Nucleus accumbens (tissue), 56 donors: ENCODE measurements around the gene PLA2G4B.

ENCODE experiments used
- DNase-seq, 56 donors: peaks; one replicate each; lab custom pipeline; 2025; lab: John Stamatoyannopoulos, UW

The PLA2G4B gene

DNA sequence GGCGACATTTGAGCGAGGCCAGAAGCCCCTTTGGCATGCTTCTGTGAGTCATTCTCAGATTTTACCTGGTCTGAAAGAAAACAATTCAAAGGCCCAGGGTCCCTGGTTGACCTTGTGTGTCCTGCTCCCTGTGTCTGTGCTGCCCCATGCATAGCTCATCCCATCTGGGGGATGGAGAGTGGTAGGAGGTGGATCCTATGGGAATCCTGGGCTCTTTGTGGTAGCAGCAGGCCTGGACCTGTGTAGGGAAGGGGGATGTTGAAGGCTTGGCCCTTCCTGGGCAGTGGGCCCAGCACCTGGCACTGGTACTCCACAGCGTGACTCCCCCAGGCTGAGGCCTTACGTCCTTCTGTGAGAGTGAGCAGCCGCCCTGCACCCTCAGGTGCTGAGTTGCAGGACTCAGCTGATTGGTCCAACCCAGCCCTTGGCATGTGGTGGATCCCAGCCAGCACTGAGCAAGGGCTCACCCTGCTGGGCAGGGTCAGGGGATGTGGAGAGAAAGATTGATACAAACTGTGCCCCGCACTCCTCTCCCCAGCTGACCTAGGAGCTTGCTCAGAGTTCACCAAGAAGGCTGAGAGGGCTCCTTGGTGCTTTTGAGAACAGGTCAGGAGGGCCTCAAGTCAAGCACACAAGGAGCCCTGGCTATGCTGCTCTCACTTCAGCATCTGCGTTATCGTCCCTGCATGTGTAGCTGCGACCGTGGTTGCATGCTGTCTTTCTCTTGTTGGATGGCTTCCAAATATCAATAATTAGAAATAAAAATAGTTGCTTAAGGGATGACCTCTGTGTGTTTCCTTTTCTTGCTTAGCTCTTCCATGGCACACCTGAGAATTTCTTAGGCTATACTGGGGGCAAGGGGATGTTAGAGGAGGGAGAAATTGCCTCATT is 32.1 kb upstream of the PLA2G4B start:
- DNase-seq, result peak in 1 of 56 donors; percentile 31

DNA sequence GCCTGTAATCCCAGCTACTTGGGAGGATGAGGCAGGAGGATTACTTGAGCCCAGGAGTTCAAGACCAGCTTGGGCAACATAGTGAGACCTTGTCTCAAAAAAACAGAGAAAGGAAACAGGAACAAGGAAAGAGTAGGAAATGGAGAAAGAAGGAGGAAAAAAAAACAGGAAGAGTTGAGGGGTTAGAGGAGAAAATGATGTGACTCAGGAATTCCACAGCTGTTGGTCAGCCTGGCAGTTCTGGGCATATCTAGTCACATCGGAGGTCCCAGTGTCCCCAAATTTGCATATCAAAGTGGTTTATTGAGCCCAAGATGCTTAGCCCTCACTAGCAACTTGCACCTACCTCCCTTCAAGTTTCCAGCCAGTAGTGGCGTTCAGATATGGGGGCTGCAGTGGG is 29.5 kb upstream of the PLA2G4B start:
- no peak for DNase-seq

- DNase-seq, result peak in 3 of 56 donors; percentile 7 to 14 (median 11)
Measured at GRCh38 chr15:41809526-41810220, 29.0 kb upstream of the PLA2G4B start.

- no peak for DNase-seq
Measured at GRCh38 chr15:41810651-41811431, 27.8 kb upstream of the PLA2G4B start.

DNA sequence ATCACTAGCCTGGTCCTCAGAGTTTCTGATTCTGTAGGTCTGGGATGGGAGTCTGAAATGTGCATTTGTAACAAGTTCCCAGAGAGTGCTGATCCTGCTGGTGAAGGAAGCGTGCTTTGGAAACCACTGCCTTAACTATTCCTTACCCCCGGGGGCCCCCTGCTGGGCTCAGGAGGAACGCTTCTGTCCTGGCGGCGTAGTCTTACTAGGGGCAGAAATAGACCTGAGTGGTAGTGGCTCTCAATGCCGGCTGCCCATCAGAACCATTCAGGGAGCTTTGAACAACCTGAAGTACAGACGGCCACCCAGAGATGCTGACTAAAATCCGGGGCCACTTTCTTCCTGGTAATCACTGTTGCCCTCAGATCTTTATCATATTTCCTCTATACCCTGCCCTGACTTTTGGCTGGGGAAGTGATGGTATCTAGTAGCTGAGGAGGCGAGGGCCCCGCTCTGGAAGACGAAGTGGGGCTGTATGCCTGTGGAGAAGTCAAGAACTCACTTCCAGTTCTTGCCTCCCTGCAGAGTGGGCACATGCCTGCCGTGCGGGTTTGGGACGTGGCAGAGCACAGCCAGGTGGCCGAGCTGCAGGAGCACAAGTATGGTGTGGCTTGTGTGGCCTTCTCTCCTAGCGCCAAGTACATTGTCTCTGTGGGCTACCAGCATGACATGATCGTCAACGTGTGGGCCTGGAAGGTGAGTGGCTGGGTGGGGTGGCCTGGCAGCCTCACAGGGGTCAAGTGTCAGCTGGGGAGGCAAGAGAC is 27.0 kb upstream of the PLA2G4B start:
- peak in 53 of 56 donors; percentile 14 to 92 (median 70) for DNase-seq

DNA sequence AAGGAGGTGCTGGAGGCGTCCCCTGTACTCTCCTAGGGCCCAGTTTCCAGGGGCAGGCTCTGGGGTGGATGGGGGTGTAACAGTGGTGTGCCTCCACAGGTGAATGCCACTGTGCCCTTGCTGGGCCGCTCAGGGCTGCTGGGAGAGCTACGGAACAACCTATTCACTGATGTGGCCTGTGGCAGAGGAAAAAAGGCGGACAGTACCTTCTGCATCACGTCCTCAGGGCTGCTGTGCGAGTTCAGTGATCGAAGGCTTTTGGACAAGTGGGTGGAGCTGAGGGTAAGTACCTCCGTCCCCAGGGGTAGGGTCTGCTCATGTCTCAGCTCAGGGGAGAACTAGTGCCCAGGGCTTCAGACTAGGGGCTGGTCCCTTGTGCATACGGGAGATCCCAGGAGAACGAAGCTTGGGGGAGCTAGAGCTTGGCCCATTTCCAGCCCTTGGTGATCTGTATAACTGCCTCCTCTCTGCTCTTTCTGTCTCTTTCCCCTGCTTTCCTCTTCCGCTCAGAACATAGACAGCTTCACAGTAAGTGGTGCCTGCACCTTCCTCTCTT is 25.7 kb upstream of the PLA2G4B start:
- DNase-seq, result no peak

GRCh38 chr15:41813426-41813825 is 25.2 kb upstream of the PLA2G4B start:
- no peak for DNase-seq

DNA sequence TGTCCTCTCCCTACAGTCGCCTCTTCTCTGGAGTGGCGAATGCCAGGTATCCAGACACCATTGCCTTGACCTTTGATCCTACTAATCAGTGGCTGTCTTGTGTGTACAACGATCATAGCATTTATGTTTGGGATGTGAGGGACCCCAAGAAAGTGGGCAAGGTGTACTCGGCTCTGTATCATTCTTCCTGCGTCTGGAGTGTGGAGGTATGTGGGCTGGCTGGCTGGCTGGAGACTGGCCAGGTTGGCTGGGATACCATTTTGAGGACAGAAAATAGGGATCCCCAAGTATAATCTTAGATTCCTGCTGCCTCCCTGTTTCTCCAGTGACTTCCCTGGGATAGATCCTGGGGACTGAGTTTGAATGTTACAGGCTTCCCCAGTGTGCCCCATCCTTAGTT is 24.1 kb upstream of the PLA2G4B start:
- DNase-seq, result no peak

- DNase-seq, result no peak
Measured at GRCh38 chr15:41816788-41817187, 21.9 kb upstream of the PLA2G4B start.

DNA sequence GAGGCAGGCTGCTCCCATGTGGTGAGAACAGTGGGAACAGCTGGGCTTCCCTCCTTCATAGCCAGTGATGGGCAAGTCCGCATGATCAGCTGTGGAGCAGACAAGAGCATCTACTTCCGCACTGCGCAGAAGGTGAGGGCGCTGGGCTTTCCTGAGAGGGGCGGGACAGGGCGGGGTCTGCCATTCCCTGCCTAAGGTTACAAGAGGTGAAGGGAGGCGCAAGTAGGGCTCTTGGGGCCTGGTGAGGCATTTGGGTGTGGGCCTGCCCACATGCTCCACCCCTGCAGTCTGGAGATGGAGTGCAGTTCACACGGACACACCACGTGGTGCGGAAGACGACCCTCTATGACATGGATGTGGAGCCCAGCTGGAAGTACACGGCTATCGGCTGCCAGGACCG is 21.3 kb upstream of the PLA2G4B start:
- DNase-seq, result no peak

DNA sequence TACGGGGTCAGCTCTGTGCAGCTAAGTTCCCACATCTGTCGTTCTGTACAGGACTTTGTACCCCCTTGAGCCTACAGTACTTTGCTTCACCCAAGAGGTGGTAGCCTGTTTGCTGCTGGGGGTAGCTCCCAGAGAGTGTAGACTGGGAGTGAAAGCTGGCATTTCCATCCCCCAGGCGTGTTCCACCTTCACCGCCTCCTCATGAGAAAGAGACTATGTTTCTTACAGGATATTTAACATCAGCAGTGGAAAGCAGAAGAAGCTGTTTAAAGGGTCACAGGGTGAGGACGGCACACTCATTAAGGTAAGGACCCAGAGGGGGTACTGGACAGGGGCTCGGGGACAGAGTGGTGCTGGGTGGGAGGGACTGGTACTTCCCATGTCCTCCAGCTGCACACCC is 20.9 kb upstream of the PLA2G4B start:
- DNase-seq, result no peak

- no peak for DNase-seq
Measured at GRCh38 chr15:41819455-41820050, 19.1 kb upstream of the PLA2G4B start.

- no peak for DNase-seq
Measured at GRCh38 chr15:41820791-41821423, 17.7 kb upstream of the PLA2G4B start.

- DNase-seq, result peak in 9 of 56 donors; percentile 14 to 42 (median 30)
Measured at GRCh38 chr15:41821831-41822230, 16.8 kb upstream of the PLA2G4B start.

DNA sequence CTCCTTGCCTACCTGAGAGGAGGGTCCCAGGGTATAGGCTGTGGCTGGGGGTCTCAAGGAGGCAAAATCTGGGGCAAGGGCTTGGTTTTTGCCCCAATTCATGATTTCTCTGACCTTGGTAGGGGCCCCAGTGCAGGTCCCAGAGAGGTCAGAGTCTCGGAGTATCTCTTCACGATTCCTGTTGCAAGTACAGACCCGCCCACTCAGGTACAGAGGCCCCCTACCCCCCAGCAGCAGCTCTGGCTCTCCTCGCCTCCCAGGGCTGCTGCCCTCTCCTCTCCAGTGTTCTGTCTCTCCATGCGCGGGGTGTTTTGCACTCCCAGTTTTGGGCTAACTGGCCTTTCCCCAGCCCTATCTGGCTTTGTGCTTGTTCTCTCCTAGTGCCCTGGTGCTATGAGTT is 16.2 kb upstream of the PLA2G4B start:
- DNase-seq, result no peak

DNA sequence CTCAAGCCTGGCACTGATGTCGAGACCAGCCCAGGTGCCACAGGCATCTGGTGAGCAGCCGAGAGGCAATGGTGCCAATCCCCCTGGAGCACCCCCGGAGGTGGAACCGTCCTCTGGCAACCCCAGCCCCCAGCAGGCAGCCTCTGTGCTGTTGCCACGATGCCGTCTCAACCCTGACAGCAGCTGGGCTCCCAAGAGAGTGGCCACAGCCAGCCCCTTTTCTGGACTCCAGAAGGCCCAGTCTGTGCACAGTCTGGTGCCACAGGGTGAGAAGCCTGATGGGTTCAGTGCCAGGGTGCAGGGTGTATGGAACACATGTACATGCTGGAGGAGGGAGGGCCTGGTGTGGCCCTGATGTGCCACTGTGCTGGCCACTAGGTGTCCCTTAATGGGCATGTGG is 15.7 kb upstream of the PLA2G4B start:
- no peak for DNase-seq

- no peak for DNase-seq
Measured at GRCh38 chr15:41823502-41823901, 15.1 kb upstream of the PLA2G4B start.

GRCh38 chr15:41824062-41824745 is 14.4 kb upstream of the PLA2G4B start:
- DNase-seq, result no peak
